ENCODE measurements around the gene KIF21A.

- no peak for TF ChIP-seq CTCF (IDR thresholded peaks at IDR 0.05)
- TF ChIP-seq POLR2A (IDR thresholded peaks at IDR 0.05), result no peak
Observed at GRCh38 chr12:39294715-39295114, 148.2 kb downstream of the KIF21A start.
